HG02588 (cell line): ENCODE data around the gene NKTR.

Experiments
- ATAC-seq: cut with Tn5 transposase; IDR thresholded peaks from one replicate; pipeline ENCODE4 v1.9.1; 2021; ENCODE audit warnings: mild to moderate bottlenecking, moderate library complexity; ENCODE audit not compliant: unreplicated experiment

The NKTR gene

GRCh38 chr3:42691816-42692666 is 91.6 kb downstream of the NKTR start:
- ATAC-seq, result no peak

GRCh38 chr3:42692667-42693529 is 92.4 kb downstream of the NKTR start:
- ATAC-seq, result no peak

- ATAC-seq, result no peak
Measured at GRCh38 chr3:42693530-42693930, 93.0 kb downstream of the NKTR start.

- ATAC-seq, result no peak
Measured at GRCh38 chr3:42694366-42694765, 93.9 kb downstream of the NKTR start.

- no peak for ATAC-seq
Measured at GRCh38 chr3:42696356-42697288, 96.1 kb downstream of the NKTR start.

GRCh38 chr3:42697289-42698051 is 97.0 kb downstream of the NKTR start:
- ATAC-seq, result no peak
